Caco-2 (cell line): Measurements from ENCODE around the gene PKD1. TPM values are rescaled to one million over a fixed set of nuclear protein-coding genes. Genes with fewer than 3 reads are reported as not detected.

Experiments
- BruUV-seq: library from RNA; stranded (reverse); fragments of 400-500 nt; replicated peaks from 2 replicates; lab custom pipeline; 2021; lab: Mats Ljungman, UMichigan
- CTCF ChIA-PET: fragments of 300-600 bp; sonication (Branson Sonifier 250); formaldehyde crosslinking; loops from one replicate; lab custom pipeline; 2022; ENCODE audit warnings: antibody characterized with exemption; lab: Charles Lee
- POLR2A ChIA-PET: fragments of 300-600 bp; sonication (Branson Sonifier 250); formaldehyde crosslinking; loops from one replicate; lab custom pipeline; 2022; ENCODE audit warnings: antibody characterized with exemption; lab: Charles Lee
- DNase-seq, 2 experiments: peaks; one replicate each; pipeline versions ENCODE4 v3.0.0 to v3.0.0-alpha.2; 2020 to 2022
- H3K27me3 ChIP-seq: replicated peaks from 2 replicates; pipeline ENCODE4 v1.6.0; 2011; ENCODE audit warnings: low read length; ENCODE audit not compliant: control insufficient read depth, insufficient read depth
- H3K36me3 ChIP-seq: 2 replicates; pipeline ENCODE4 v1.5.1; 2011; ENCODE audit warnings: low read length; ENCODE audit not compliant: control insufficient read depth, insufficient read depth
- H3K4me1 ChIP-seq: fragments of 250-450 bp; sonication (Bioruptor Pico); 2 replicates; pipeline ENCODE4 v1.5.1; 2020; ENCODE audit warnings: mild to moderate bottlenecking
- H3K4me3 ChIP-seq: 2 replicates; pipeline ENCODE4 v1.5.1; 2011; ENCODE audit warnings: low read depth, mild to moderate bottlenecking, control low read depth, low read length
- H3K9me3 ChIP-seq: fragments of 250-450 bp; sonication (Bioruptor Pico); 2 replicates; pipeline ENCODE4 v1.5.1; 2020; ENCODE audit warnings: mild to moderate bottlenecking, moderate library complexity
- H3K27ac Mint-ChIP-seq: one replicate; pipeline ENCODE4 v1.8.0; 2022; ENCODE audit warnings: mixed read lengths; ENCODE audit not compliant: unreplicated experiment
- H3K27me3 Mint-ChIP-seq: one replicate; pipeline ENCODE4 v1.8.0; 2022; ENCODE audit warnings: mixed read lengths; ENCODE audit not compliant: insufficient read depth, unreplicated experiment
- H3K36me3 Mint-ChIP-seq: one replicate; pipeline ENCODE4 v1.8.0; 2022; ENCODE audit warnings: mild to moderate bottlenecking, mixed read lengths; ENCODE audit not compliant: insufficient read depth, unreplicated experiment
- H3K4me1 Mint-ChIP-seq: one replicate; pipeline ENCODE4 v1.8.0; 2022; ENCODE audit warnings: low read depth, mixed read lengths; ENCODE audit not compliant: unreplicated experiment
- H3K4me3 Mint-ChIP-seq: one replicate; pipeline ENCODE4 v1.8.0; 2022; ENCODE audit warnings: mild to moderate bottlenecking, moderate library complexity, mixed read lengths; ENCODE audit not compliant: unreplicated experiment
- H3K9me3 Mint-ChIP-seq: one replicate; pipeline ENCODE4 v1.8.0; 2022; ENCODE audit warnings: mixed read lengths; ENCODE audit not compliant: unreplicated experiment
- intact Hi-C: fragments of 100-400 bp; cut with micrococcal nuclease; formaldehyde crosslinking; loops from one replicate; pipeline ENCODE4 v1.10.0; 2022; ENCODE audit not compliant: unreplicated experiment
- total RNA-seq: library from RNA; stranded (reverse); gene quantifications from 2 replicates; pipeline ENCODE4 v1.2.3, GENCODE V29; 2022
- TF ChIP-seq, protein P1 (sequence below), 2 experiments: fragments of 200-600 bp in 1 of 2; IDR thresholded peaks; 1 replicate in 1 of 2; 2 replicates in 1 of 2; pipeline versions ENCODE4 v1.5.1 to v1.8.0; 2011 to 2022; ENCODE audit warnings: antibody characterized with exemption in 1 of 2, control low read depth in 1 of 2, inconsistent platforms in 1 of 2, low read depth in 1 of 2, low read length in 1 of 2, mild to moderate bottlenecking in 1 of 2, moderate library complexity in 1 of 2; ENCODE audit not compliant: insufficient read depth in 1 of 2, severe bottlenecking in 1 of 2, unreplicated experiment in 1 of 2

Gene PKD1
- total RNA-seq, 1 experiment from 2014 or later, result 70.5 TPM

GRCh38 chr16:2046893-2047329 is 88.8 kb downstream of the PKD1 start:
- Mint-ChIP-seq H3K36me3 (no peaks in the 10 kb centered on the region), H3K9me3 (no peaks in the 10 kb centered on the region), H3K4me3 (peak overlapping the region; percentile 89), H3K27me3 (no peaks in the 10 kb centered on the region), H3K4me1 (peaks cover 6% of the 10 kb centered on the region), H3K27ac (peak overlapping the region; percentile 23)
- BruUV-seq, result no TSS peak
- TF ChIP-seq, protein P1, sequence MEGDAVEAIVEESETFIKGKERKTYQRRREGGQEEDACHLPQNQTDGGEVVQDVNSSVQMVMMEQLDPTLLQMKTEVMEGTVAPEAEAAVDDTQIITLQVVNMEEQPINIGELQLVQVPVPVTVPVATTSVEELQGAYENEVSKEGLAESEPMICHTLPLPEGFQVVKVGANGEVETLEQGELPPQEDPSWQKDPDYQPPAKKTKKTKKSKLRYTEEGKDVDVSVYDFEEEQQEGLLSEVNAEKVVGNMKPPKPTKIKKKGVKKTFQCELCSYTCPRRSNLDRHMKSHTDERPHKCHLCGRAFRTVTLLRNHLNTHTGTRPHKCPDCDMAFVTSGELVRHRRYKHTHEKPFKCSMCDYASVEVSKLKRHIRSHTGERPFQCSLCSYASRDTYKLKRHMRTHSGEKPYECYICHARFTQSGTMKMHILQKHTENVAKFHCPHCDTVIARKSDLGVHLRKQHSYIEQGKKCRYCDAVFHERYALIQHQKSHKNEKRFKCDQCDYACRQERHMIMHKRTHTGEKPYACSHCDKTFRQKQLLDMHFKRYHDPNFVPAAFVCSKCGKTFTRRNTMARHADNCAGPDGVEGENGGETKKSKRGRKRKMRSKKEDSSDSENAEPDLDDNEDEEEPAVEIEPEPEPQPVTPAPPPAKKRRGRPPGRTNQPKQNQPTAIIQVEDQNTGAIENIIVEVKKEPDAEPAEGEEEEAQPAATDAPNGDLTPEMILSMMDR (IDR thresholded peaks at IDR 0.05; ENCODE audit: insufficient read depth in 1 of 2, low read depth in 1 of 2, low read length in 1 of 2, severe bottlenecking in 1 of 2, unreplicated experiment in 1 of 2), result no peak
- H3K4me3 ChIP-seq, result peak overlapping the region; percentile 90
- intact Hi-C loops, result loop anchor here (1.0 to 2.0 kb wide), 2 partner anchors 20 to 24 kb away; no protein-coding TSS in a partner anchor
- no peaks in the 10 kb centered on the region for H3K36me3 ChIP-seq
- no peak for DNase-seq
- POLR2A ChIA-PET, result interaction anchor here (0.5 to 1.6 kb wide), 3 partner anchors 75 to 204 kb away, joined by 3 to 4 read pairs (median 3); partner anchors contain the start of genes ECI1 and RPS2
- CTCF ChIA-PET, result interaction anchor here (1.2 to 1.8 kb wide), 3 partner anchors 19 to 43 kb away, joined by 3 to 18 read pairs (median 14); no protein-coding TSS in a partner anchor
- no peaks in the 10 kb centered on the region for H3K4me1 ChIP-seq
- H3K9me3 ChIP-seq, result no peaks in the 10 kb centered on the region
- H3K27me3 ChIP-seq, result no peaks in the 10 kb centered on the region

GRCh38 chr16:2045965-2046892 is 89.5 kb downstream of the PKD1 start:
- intact Hi-C loops, result loop anchor here (2.0 kb wide), 1 partner anchor 23 kb away; no protein-coding TSS in a partner anchor
- H3K4me1 ChIP-seq, result no peaks in the 10 kb centered on the region
- H3K9me3 Mint-ChIP-seq, result no peaks in the 10 kb centered on the region
- BruUV-seq, result no TSS peak
- no peak overlapping the region; the same call in 1 of the 2 replicates for H3K4me3 ChIP-seq
- ChIA-PET CTCF (interaction anchor here (1.8 kb wide), 1 partner anchor 24 kb away, joined by 14 read pairs; no protein-coding TSS in a partner anchor), POLR2A (interaction anchor here (0.5 to 0.6 kb wide), 2 partner anchors 75 to 205 kb away, joined by 3 read pairs; partner anchors contain the start of gene ECI1)
- peaks cover 6% of the 10 kb centered on the region for H3K4me1 Mint-ChIP-seq
- H3K27ac Mint-ChIP-seq, result no peak overlapping the region
- TF ChIP-seq, protein P1 (IDR thresholded peaks at IDR 0.05; ENCODE audit: insufficient read depth in 1 of 2, low read depth in 1 of 2, low read length in 1 of 2, severe bottlenecking in 1 of 2, unreplicated experiment in 1 of 2), result no peak
- no peaks in the 10 kb centered on the region for H3K36me3 Mint-ChIP-seq
- DNase-seq, result no peak
- H3K4me3 Mint-ChIP-seq, result peak overlapping the region; percentile 89
- H3K36me3 ChIP-seq, result no peaks in the 10 kb centered on the region
- H3K27me3 ChIP-seq, result no peaks in the 10 kb centered on the region
- H3K27me3 Mint-ChIP-seq, result no peaks in the 10 kb centered on the region
- H3K9me3 ChIP-seq, result no peaks in the 10 kb centered on the region

DNA sequence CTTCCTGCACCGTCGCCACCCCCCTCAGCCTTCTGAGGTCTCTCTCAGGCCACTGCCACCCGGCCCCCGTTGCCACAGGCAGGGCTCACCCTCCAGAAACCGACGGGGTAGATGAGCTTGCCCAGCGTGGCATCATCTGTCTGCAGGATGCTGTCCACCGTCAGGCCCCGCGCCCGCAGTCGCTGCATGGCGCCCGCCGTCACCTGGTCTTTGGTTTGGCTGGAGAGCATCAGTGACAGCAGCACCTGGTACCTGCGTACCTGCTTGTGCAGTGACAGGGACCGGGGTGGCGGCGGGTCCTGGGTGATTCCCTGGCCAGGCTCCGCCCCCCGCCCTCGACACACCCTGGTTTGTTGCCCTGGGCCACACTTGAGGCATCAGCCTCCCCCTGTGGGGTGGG is 91.2 kb downstream of the PKD1 start:
- Mint-ChIP-seq H3K27me3 (no peaks in the 10 kb centered on the region), H3K27ac (no peak overlapping the region), H3K36me3 (no peaks in the 10 kb centered on the region), H3K4me3 (no peak overlapping the region), H3K4me1 (peaks cover 6% of the 10 kb centered on the region), H3K9me3 (no peaks in the 10 kb centered on the region)
- Histone ChIP-seq H3K4me1 (no peaks in the 10 kb centered on the region), H3K36me3 (no peaks in the 10 kb centered on the region), H3K4me3 (no peak overlapping the region), H3K9me3 (no peaks in the 10 kb centered on the region), H3K27me3 (no peaks in the 10 kb centered on the region)
- ChIA-PET POLR2A (interaction anchor here (0.6 kb wide), 1 partner anchor 26 kb away, joined by 4 read pairs; no protein-coding TSS in a partner anchor), CTCF (no interaction called here)
- intact Hi-C loops, result no loop called here
- no peak for DNase-seq
- TF ChIP-seq, protein P1 (IDR thresholded peaks at IDR 0.05; ENCODE audit: insufficient read depth in 1 of 2, low read depth in 1 of 2, low read length in 1 of 2, severe bottlenecking in 1 of 2, unreplicated experiment in 1 of 2), result no peak
- BruUV-seq, result no TSS peak
